Measurements from ENCODE around the gene USP51.

DNA sequence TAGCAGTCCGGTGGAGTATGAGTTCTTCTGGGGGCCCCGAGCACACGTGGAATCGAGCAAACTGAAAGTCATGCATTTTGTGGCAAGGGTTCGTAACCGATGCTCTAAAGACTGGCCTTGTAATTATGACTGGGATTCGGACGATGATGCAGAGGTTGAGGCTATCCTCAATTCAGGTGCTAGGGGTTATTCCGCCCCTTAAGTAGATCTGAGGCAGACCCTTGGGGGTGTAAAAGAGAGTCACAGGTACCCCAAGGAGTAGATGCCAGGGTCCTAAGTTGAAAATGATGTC is 36.9 kb downstream of the USP51 start:
- no peak for TF ChIP-seq EZH2 (IDR thresholded peaks at IDR 0.05; ENCODE audit: low read length)
- TF ChIP-seq, protein P1, sequence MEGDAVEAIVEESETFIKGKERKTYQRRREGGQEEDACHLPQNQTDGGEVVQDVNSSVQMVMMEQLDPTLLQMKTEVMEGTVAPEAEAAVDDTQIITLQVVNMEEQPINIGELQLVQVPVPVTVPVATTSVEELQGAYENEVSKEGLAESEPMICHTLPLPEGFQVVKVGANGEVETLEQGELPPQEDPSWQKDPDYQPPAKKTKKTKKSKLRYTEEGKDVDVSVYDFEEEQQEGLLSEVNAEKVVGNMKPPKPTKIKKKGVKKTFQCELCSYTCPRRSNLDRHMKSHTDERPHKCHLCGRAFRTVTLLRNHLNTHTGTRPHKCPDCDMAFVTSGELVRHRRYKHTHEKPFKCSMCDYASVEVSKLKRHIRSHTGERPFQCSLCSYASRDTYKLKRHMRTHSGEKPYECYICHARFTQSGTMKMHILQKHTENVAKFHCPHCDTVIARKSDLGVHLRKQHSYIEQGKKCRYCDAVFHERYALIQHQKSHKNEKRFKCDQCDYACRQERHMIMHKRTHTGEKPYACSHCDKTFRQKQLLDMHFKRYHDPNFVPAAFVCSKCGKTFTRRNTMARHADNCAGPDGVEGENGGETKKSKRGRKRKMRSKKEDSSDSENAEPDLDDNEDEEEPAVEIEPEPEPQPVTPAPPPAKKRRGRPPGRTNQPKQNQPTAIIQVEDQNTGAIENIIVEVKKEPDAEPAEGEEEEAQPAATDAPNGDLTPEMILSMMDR (optimal IDR thresholded peaks at IDR 0.05 in 1 of 3, IDR thresholded peaks at IDR 0.05 in 1 of 3, conservative IDR thresholded peaks at IDR 0.05 in 1 of 3; ENCODE audit: extremely low read depth in 1 of 3, insufficient read depth in 2 of 3, low read length in 3 of 3): no peak

Measured in keratinocyte (primary cell).